D721Med (cell line): Measurements from ENCODE around the gene KLHL9.

Experiments
- DNase-seq: peaks from one replicate; pipeline ENCODE4 v3.0.0; 2011; ENCODE audit warnings: low spot score; ENCODE audit not compliant: insufficient read length
- FAIRE-seq: peaks from 2 replicates; lab custom pipeline; 2011; peaks lifted over from hg19 to GRCh38; lab: Jason Lieb, UNC
- CTCF ChIP-seq: IDR thresholded peaks from 2 replicates; pipeline ENCODE4 v1.5.1; 2012; ENCODE audit warnings: mild to moderate bottlenecking, control low read depth; ENCODE audit not compliant: insufficient read depth; ENCODE audit errors: missing control alignments

Gene KLHL9

GRCh38 chr9:21331676-21332402, 3.4 kb downstream of the KLHL9 start:
- no peak for TF ChIP-seq CTCF
- DNase-seq, result no peak
- no peak for FAIRE-seq

- FAIRE-seq (peak; percentile 56), DNase-seq (no peak)
- TF ChIP-seq CTCF, result peak; percentile 69
Measured at GRCh38 chr9:21326526-21327139, 8.6 kb downstream of the KLHL9 start.

- FAIRE-seq, result no peak
- DNase-seq, result no peak
Measured at GRCh38 chr9:21324047-21324446, 11.2 kb downstream of the KLHL9 start.

GRCh38 chr9:21322911-21323461, 12.2 kb downstream of the KLHL9 start:
- TF ChIP-seq CTCF, result no peak
- DNase-seq (no peak), FAIRE-seq (no peak)

More at GRCh38 chr9:21324047-21324446, 11.2 kb downstream of the KLHL9 start:
- no peak for TF ChIP-seq CTCF

- FAIRE-seq, result no peak
- TF ChIP-seq CTCF, result no peak
- no peak for DNase-seq
Measured at GRCh38 chr9:21320465-21320864, 14.7 kb downstream of the KLHL9 start.

- TF ChIP-seq CTCF, result peak; percentile 81
- FAIRE-seq (no peak), DNase-seq (no peak)
Measured at GRCh38 chr9:21317956-21318923, 17.0 kb downstream of the KLHL9 start.
